GM10266 (cell line): ENCODE results near the gene NDUFAF2.

ENCODE experiments used
- DNase-seq: peaks from one replicate; pipeline ENCODE4 v3.0.0; 2012; ENCODE audit errors: extremely low spot score
- CTCF ChIP-seq: IDR thresholded peaks from 2 replicates; pipeline ENCODE4 v1.5.1; 2012; ENCODE audit warnings: mild to moderate bottlenecking, low read depth; ENCODE audit not compliant: control insufficient read depth, insufficient read depth; ENCODE audit errors: missing control alignments

The NDUFAF2 gene

GRCh38 chr5:60944904-60945812, at the start of gene NDUFAF2, which contains the start of gene ERCC8:
Gene NDUFAF2, plus strand, starts transcription at chr5:60945205. Its CDS starts 51 bp downstream, at chr5:60945256.
Gene ERCC8, minus strand, starts transcription at chr5:60945070. Its CDS starts 62 bp downstream, at chr5:60945008.
- no peak for TF ChIP-seq CTCF
- peak; percentile 93 for DNase-seq

GRCh38 chr5:60896991-60897390, 48.0 kb upstream of the NDUFAF2 start:
- no peak for TF ChIP-seq CTCF
- DNase-seq: no peak

- no peak for TF ChIP-seq CTCF
- DNase-seq: no peak
Observed at GRCh38 chr5:60903356-60903755, 41.6 kb upstream of the NDUFAF2 start.

GRCh38 chr5:60916646-60917045, 28.4 kb upstream of the NDUFAF2 start:
- TF ChIP-seq CTCF: no peak
- no peak for DNase-seq

GRCh38 chr5:60918466-60918865, 26.5 kb upstream of the NDUFAF2 start:
- no peak for TF ChIP-seq CTCF
- DNase-seq: no peak

- TF ChIP-seq CTCF: no peak
- DNase-seq: no peak
Observed at GRCh38 chr5:60927450-60927849, 17.6 kb upstream of the NDUFAF2 start.

GRCh38 chr5:60929024-60929423, 16.0 kb upstream of the NDUFAF2 start:
- DNase-seq: no peak
- peak; percentile 15 for TF ChIP-seq CTCF
